ENCODE data around the gene IFNL3.

The IFNL3 gene

DNA sequence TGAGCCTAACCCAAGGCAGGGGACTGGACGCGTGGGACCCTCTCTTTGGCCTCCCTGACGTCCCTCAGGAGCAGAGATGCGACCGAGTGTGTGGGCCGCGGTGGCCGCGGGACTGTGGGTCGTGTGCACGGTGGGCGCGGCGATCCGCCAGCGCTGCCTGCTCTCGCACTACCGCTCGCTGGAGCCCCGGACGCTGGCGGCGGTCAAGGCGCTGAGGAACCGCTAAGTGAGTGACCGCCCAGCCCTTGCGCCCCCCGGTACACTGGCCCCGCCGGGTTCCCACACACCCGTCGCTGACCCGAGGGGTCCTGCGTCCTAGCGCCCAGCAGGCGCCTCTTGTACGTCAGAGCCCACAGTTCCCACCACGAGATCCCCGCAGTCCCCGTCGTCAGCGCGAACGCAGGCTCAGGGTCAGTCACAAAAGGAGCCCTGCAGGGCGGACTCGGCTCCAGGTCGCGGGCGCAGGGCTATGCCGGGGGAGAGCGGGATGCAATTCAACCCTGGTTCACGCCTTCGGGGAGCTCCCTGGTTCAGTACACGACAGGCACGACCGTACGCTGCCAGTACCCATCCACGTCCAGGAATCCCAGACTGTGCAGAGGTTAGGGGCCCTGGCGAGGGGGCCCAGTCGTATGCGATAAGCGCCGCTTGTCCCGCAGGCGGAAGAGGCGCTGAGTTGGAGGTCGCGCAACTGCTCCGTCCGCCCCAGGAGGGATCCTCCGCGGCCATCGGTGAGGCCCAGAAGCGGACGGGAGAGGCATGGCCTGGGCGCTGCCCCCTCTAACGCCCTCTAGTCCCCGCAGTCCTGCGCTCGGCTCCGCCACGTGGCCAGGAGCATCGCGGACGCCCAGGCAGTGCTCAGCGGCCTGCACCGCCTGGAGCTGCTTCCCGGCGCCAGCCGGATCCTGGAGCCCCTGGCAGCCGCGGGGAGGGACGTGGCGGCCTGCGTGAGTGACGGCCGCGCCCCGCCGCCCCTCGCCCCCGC is 19.8 kb upstream of the IFNL3 start:
- peaks cover 5% of the 10 kb centered on the region for H3K4me1 Mint-ChIP-seq
- H3K27me3 Mint-ChIP-seq (ENCODE audit: low read depth) = peaks cover 78% of the 10 kb centered on the region
- TF ChIP-seq, protein P1, sequence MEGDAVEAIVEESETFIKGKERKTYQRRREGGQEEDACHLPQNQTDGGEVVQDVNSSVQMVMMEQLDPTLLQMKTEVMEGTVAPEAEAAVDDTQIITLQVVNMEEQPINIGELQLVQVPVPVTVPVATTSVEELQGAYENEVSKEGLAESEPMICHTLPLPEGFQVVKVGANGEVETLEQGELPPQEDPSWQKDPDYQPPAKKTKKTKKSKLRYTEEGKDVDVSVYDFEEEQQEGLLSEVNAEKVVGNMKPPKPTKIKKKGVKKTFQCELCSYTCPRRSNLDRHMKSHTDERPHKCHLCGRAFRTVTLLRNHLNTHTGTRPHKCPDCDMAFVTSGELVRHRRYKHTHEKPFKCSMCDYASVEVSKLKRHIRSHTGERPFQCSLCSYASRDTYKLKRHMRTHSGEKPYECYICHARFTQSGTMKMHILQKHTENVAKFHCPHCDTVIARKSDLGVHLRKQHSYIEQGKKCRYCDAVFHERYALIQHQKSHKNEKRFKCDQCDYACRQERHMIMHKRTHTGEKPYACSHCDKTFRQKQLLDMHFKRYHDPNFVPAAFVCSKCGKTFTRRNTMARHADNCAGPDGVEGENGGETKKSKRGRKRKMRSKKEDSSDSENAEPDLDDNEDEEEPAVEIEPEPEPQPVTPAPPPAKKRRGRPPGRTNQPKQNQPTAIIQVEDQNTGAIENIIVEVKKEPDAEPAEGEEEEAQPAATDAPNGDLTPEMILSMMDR (IDR thresholded peaks at IDR 0.05; ENCODE audit: unreplicated experiment in 3 of 3) = no peak
- no peaks in the 10 kb centered on the region for H3K9me3 Mint-ChIP-seq
- no peaks in the 10 kb centered on the region for H3K36me3 Mint-ChIP-seq (ENCODE audit: low read depth)
- H3K4me3 Mint-ChIP-seq = peak overlapping the region in 1 of 3 experiments; percentile 32
- no peak overlapping the region for H3K27ac Mint-ChIP-seq

DNA sequence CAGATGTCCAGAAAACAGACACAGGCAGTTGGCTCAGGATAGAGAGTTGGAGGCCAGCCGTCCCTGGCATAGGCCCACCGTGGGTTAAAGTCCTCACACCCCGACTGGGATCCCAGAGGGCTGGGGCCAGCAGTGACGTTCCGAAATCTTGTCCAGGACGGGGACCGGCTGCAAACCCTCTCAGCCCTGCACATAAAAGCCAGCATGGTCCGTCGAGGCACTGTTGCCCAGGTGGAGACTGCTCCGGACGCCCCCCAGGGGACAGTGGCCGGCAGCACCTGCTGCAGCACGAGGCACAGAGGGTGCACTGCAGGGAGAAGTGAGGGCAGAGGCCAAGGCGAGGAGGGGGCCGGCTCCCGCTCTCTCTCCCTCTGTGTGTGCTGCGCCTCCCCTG is 19.1 kb upstream of the IFNL3 start:
- H3K27me3 Mint-ChIP-seq (ENCODE audit: low read depth) = peaks cover 83% of the 10 kb centered on the region
- H3K9me3 Mint-ChIP-seq = no peaks in the 10 kb centered on the region
- peaks cover 5% of the 10 kb centered on the region for H3K4me1 Mint-ChIP-seq
- peak overlapping the region in 1 of 3 experiments; percentile 2 for H3K4me3 Mint-ChIP-seq
- TF ChIP-seq, protein P1 (IDR thresholded peaks at IDR 0.05; ENCODE audit: unreplicated experiment in 3 of 3) = no peak
- H3K36me3 Mint-ChIP-seq (ENCODE audit: low read depth) = no peaks in the 10 kb centered on the region
- H3K27ac Mint-ChIP-seq = no peak overlapping the region

DNA sequence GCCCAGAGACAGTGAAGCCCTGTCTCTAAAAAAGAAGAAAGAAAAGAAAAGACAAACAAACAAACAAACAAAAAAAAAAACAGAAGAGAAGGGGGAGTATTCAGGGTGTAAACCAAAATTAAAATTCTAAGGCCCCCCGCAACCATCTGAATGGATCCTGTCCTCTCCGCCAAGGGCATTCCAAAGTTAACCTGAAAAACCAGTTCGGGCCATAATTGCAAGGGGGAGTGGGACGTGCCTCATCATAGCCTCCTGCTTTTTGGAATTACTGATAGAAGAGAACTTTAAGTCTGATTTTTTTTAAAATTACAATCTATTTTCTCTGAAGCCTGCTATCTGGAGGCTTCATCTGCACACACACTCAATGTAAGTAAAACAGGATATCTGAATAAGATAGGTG is 17.7 kb upstream of the IFNL3 start:
- no peaks in the 10 kb centered on the region for H3K9me3 Mint-ChIP-seq
- TF ChIP-seq, protein P1 (IDR thresholded peaks at IDR 0.05; ENCODE audit: unreplicated experiment in 3 of 3) = no peak
- peaks cover 5% of the 10 kb centered on the region for H3K4me1 Mint-ChIP-seq
- peaks cover 79% of the 10 kb centered on the region for H3K27me3 Mint-ChIP-seq (ENCODE audit: low read depth)
- H3K27ac Mint-ChIP-seq = no peak overlapping the region
- H3K4me3 Mint-ChIP-seq = no peak overlapping the region
- H3K36me3 Mint-ChIP-seq (ENCODE audit: low read depth) = no peaks in the 10 kb centered on the region

DNA sequence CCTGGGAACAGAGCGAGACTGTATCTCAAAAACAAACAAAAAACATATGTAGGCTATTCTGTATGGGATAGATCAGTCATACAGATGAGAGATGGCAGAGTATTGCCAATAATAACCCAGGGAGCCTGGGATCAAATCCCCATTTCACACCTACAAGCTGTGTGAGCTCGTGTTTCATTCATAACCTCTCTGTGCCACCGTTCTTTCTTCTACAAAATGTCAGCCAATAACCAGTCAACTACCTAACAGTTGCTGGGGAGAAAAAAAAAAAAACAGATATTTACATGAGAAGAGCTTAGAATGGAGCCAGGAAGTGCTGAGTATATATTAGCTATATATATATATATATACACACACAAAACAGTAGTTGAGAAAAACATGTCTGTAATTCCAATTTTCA is 16.9 kb upstream of the IFNL3 start:
- Mint-ChIP-seq H3K27me3 (ENCODE audit: low read depth) (peaks cover 78% of the 10 kb centered on the region), H3K27ac (no peak overlapping the region), H3K4me1 (peaks cover 5% of the 10 kb centered on the region), H3K4me3 (no peak overlapping the region), H3K36me3 (ENCODE audit: low read depth) (no peaks in the 10 kb centered on the region), H3K9me3 (peaks cover 2% of the 10 kb centered on the region)
- TF ChIP-seq, protein P1 (IDR thresholded peaks at IDR 0.05; ENCODE audit: unreplicated experiment in 3 of 3) = no peak

DNA sequence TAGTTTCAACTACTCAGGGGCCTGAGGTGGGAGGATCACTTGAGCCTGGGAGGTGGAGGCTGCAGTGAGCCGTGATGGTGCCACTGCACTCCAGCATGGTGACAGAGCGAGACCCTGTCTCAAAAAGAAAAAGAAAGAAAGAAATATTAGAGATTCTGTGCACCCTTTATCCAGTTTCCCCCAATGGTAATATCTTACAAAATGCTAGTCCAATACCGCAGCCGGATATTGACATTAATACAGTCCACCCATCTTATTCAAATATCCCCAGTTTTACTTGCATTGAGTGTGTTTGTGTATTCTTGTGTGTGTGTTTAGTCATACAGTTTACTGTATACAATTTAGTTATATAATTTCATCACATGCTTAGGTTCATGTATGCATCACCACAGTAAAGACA is 12.4 kb upstream of the IFNL3 start:
- H3K4me1 Mint-ChIP-seq = no peaks in the 10 kb centered on the region
- no peak overlapping the region for H3K27ac Mint-ChIP-seq
- H3K4me3 Mint-ChIP-seq = no peak overlapping the region
- peaks cover 5% of the 10 kb centered on the region for H3K9me3 Mint-ChIP-seq
- peaks cover 73% of the 10 kb centered on the region for H3K27me3 Mint-ChIP-seq (ENCODE audit: low read depth)
- TF ChIP-seq, protein P1 (IDR thresholded peaks at IDR 0.05; ENCODE audit: unreplicated experiment in 3 of 3) = no peak
- no peaks in the 10 kb centered on the region for H3K36me3 Mint-ChIP-seq (ENCODE audit: low read depth)
